Trophoblast cell (in vitro differentiated cells and primary cell): Measurements from ENCODE around the gene FEZF2.

Source experiments
- DNase-seq, 2 donors: peaks; one replicate each; pipeline ENCODE4 v3.0.0-alpha.2; 2016
- H2AFZ ChIP-seq: 2 replicates; pipeline ENCODE4 v1.6.1; 2013; ENCODE audit warnings: low read length, moderate library complexity, mild to moderate bottlenecking; ENCODE audit not compliant: insufficient read depth, poor library complexity
- H2AK5ac ChIP-seq: 2 replicates; pipeline ENCODE4 v1.6.1; 2013; ENCODE audit warnings: mild to moderate bottlenecking, low read length
- H2BK120ac ChIP-seq: 2 replicates; pipeline ENCODE4 v1.6.1; 2013; ENCODE audit warnings: low read length, mild to moderate bottlenecking, moderate library complexity; ENCODE audit not compliant: insufficient read depth, poor library complexity
- H2BK12ac ChIP-seq: 2 replicates; pipeline ENCODE4 v1.6.1; 2013; ENCODE audit warnings: mild to moderate bottlenecking, low read length, moderate library complexity
- H2BK5ac ChIP-seq: 2 replicates; pipeline ENCODE4 v1.6.1; 2013; ENCODE audit warnings: low read length, low read depth, moderate library complexity, mild to moderate bottlenecking; ENCODE audit not compliant: poor library complexity
- H3K14ac ChIP-seq: 2 replicates; pipeline ENCODE4 v1.6.1; 2013; ENCODE audit warnings: mild to moderate bottlenecking, low read length
- H3K18ac ChIP-seq: 2 replicates; pipeline ENCODE4 v1.6.1; 2013; ENCODE audit warnings: mild to moderate bottlenecking, low read length
- H3K23ac ChIP-seq: 2 replicates; pipeline ENCODE4 v1.6.1; 2013; ENCODE audit warnings: low read length
- H3K27ac ChIP-seq: 2 replicates; pipeline ENCODE4 v1.5.1; 2013; ENCODE audit warnings: low read depth, mild to moderate bottlenecking, inconsistent platforms, low read length, moderate library complexity
- H3K27me3 ChIP-seq: 2 replicates; pipeline ENCODE4 v1.6.1; 2013; ENCODE audit warnings: inconsistent platforms, mild to moderate bottlenecking, low read length, moderate library complexity; ENCODE audit not compliant: insufficient read depth
- H3K36me3 ChIP-seq, 2 experiments: 1 replicate in 1 of 2; 2 replicates in 1 of 2; pipeline ENCODE4 v1.6.1; 2013; ENCODE audit warnings: low read length in 2 of 2, mild to moderate bottlenecking in 2 of 2, moderate library complexity in 1 of 2; ENCODE audit not compliant: insufficient read depth in 2 of 2, control insufficient read depth in 1 of 2
- H3K4ac ChIP-seq: 2 replicates; pipeline ENCODE4 v1.6.1; 2013; ENCODE audit warnings: low read depth, mild to moderate bottlenecking, low read length, moderate library complexity
- H3K4me1 ChIP-seq, 2 experiments: 1 replicate in 1 of 2; 2 replicates in 1 of 2; pipeline ENCODE4 v1.6.1; 2013; ENCODE audit warnings: low read length in 2 of 2, mild to moderate bottlenecking in 2 of 2, moderate library complexity in 1 of 2; ENCODE audit not compliant: insufficient read depth in 2 of 2, control insufficient read depth in 1 of 2
- H3K4me2 ChIP-seq: 2 replicates; pipeline ENCODE4 v1.6.1; 2013; ENCODE audit warnings: inconsistent platforms, mild to moderate bottlenecking, low read length, moderate library complexity
- H3K4me3 ChIP-seq: 2 replicates; pipeline ENCODE4 v1.5.1; 2013; ENCODE audit warnings: mild to moderate bottlenecking, low read depth, low read length, inconsistent platforms
- H3K79me1 ChIP-seq: one replicate; pipeline ENCODE4 v1.6.1; 2013; ENCODE audit warnings: low read length
- H3K79me2 ChIP-seq: 2 replicates; pipeline ENCODE4 v1.6.1; 2013; ENCODE audit warnings: low read length, mild to moderate bottlenecking; ENCODE audit not compliant: control insufficient read depth, insufficient read depth, poor library complexity
- H3K9ac ChIP-seq: 2 replicates; pipeline ENCODE4 v1.6.1; 2013; ENCODE audit warnings: mild to moderate bottlenecking, low read length
- H3K9me3 ChIP-seq: 2 replicates; pipeline ENCODE4 v1.6.1; 2013; ENCODE audit warnings: low read depth, mild to moderate bottlenecking, control low read depth, inconsistent platforms, low read length; ENCODE audit not compliant: insufficient read depth
- H4K12ac ChIP-seq: 2 replicates; pipeline ENCODE4 v1.6.1; 2013; ENCODE audit warnings: low read depth, mild to moderate bottlenecking, low read length, moderate library complexity
- H4K8ac ChIP-seq: 2 replicates; pipeline ENCODE4 v1.6.1; 2013; ENCODE audit warnings: low read depth, mild to moderate bottlenecking, low read length, moderate library complexity
- H4K91ac ChIP-seq: one replicate; pipeline ENCODE4 v1.6.1; 2013; ENCODE audit warnings: low read depth, mild to moderate bottlenecking, low read length, moderate library complexity
- WGBS: extraction: QIAGEN DNeasy Blood & Tissue Kit; methylation state at CpG from one replicate; pipeline ENCODE4 v1.1.7; 2013; ENCODE audit warnings: missing lambda C conversion rate; ENCODE audit not compliant: insufficient read length, insufficient coverage; ENCODE audit errors: extremely low coverage; 5-methylcytosine and 5-hydroxymethylcytosine counted together

The FEZF2 gene

DNA sequence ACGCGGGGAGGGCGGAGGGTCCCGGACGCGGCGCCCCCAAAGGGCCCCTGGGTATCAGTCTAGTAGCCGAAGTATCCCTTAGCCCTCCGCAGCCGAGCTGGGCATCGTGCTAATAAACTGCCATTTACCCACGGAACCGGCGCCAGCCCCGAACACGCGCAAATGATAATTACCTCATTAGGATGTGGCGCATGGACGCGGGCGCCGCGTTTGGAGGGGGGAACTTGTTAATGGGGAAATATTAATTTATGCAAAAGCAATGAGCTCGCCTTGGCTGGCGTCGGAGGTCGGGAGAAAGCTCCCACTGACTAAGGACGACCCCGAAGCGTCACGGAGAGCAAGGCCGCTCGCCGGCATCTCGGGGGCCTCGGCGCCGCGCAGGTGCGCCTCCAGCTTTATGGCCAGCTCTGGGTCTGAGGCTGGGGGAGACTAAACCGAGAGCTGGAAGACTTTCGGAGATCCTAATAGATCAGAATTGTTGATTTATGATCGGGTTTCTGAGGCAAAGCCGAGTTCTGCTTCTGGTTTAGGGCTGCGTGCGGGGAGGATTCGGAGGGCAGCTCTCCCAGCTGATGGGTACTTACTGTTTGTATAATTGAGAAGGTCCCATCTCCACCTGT is 474 bp upstream of the FEZF2 start:
- H2AFZ ChIP-seq = no peak overlapping the region
- H2BK120ac ChIP-seq = no peak overlapping the region
- H3K79me1 ChIP-seq = no peaks in the 10 kb centered on the region
- H3K9me3 ChIP-seq = peaks cover 3% of the 10 kb centered on the region
- no peak for DNase-seq
- no peak overlapping the region for H4K8ac ChIP-seq
- no peaks in the 10 kb centered on the region for H3K36me3 ChIP-seq
- no peak overlapping the region for H3K4me2 ChIP-seq
- H3K23ac ChIP-seq = no peak overlapping the region
- H3K14ac ChIP-seq = no peak overlapping the region
- no peak overlapping the region for H3K18ac ChIP-seq
- H2BK5ac ChIP-seq = no peak overlapping the region
- H3K4me3 ChIP-seq = no peak overlapping the region
- no peak overlapping the region for H4K91ac ChIP-seq
- no peaks in the 10 kb centered on the region for H3K79me2 ChIP-seq
- H2AK5ac ChIP-seq = no peak overlapping the region
- H3K4ac ChIP-seq = no peak overlapping the region
- no peak overlapping the region for H3K9ac ChIP-seq
- WGBS = no CpG with 5 or more reads among the region's 47 CpGs
- H3K27me3 ChIP-seq = peaks cover 96% of the 10 kb centered on the region
- H3K27ac ChIP-seq = no peak overlapping the region
- peaks cover 9% of the 10 kb centered on the region in 2 experiments for H3K4me1 ChIP-seq
- no peak overlapping the region for H4K12ac ChIP-seq
- no peak overlapping the region for H2BK12ac ChIP-seq

DNA sequence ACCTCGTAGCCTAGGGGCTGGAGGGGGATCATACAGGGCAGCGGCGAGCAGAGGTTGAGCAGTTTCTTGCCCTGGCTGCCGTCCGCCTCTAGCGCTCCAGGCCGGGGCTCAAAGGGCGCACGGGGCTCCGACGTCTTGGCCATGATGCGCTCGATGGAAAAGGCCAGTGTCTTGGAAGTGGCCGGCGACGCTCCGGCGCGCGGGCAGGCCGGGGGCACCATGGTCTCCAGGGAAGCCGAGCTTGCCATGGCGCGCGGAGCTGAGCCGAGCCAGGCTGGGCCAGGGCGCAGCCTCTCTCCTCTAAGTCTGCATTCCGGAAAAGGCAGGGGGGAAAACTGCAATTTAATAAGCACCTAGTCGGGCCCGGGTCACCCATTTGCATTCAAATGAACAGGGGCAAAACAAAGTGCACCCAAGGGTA is 719 bp downstream of the FEZF2 start:
- Histone ChIP-seq H2BK12ac (no peak overlapping the region), H2AK5ac (no peak overlapping the region), H3K9ac (no peak overlapping the region), H2BK5ac (no peak overlapping the region), H3K4me2 (peak overlapping the region; percentile 6), H3K18ac (no peak overlapping the region), H2BK120ac (no peak overlapping the region), H3K9me3 (peaks cover 5% of the 10 kb centered on the region), H2AFZ (no peak overlapping the region), H3K14ac (no peak overlapping the region), H4K8ac (no peak overlapping the region), H3K23ac (no peak overlapping the region), H4K12ac (no peak overlapping the region), H3K4me3 (no peak overlapping the region), H3K4ac (no peak overlapping the region), H3K27ac (no peak overlapping the region), H4K91ac (no peak overlapping the region), H3K4me1 (peaks cover 9% of the 10 kb centered on the region in 2 experiments), H3K27me3 (peaks cover 97% of the 10 kb centered on the region), H3K79me2 (no peaks in the 10 kb centered on the region), H3K79me1 (no peaks in the 10 kb centered on the region), H3K36me3 (no peaks in the 10 kb centered on the region)
- DNase-seq = no peak
- no CpG with 5 or more reads among the region's 30 CpGs for WGBS

DNA sequence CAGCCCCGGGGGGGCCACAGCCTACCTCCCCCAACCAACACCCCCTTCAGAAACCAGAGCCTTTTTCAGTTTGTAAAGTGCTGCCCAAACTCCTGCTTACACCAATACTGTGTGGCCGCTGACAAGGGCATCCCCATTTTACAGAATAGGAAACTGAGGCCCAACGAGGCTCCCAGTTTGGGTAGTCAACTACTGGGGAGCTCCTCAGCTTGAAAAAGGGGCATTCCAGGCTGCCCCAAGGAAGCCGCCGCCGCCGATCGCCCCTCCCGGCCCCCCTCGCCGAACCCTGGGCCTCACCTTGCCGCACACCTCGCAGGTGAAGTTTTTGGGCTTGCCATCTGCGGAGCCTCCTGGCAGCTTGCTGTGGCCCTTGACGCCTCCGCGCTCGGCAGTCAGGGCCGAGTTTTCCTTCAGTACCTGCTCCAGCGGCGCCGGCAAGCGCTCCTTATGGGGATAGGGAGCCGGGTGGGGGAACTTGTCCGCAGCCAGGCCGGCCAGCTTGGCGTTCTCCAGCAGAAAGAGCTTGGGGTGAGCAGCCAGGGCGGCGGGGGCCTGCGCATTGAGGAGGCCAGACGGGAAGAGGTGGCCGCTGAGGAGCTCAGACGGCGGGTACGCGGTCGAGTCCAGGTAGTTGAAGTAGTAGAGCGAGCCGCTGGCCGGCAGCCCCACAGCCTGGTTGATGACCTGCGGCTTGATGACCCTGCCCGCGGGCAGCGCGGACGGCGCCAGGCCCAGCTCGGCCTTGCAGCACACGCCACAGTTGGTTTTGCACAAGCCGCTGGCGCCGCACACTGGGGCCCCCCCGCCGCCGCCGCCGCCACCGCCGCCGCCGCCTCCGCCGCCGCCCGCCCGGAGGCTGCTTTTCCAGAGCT is 1.4 kb downstream of the FEZF2 start:
- no peak for DNase-seq
- H3K27me3 ChIP-seq = peaks cover 97% of the 10 kb centered on the region
- no peak overlapping the region for H4K12ac ChIP-seq
- H2BK120ac ChIP-seq = no peak overlapping the region
- H3K36me3 ChIP-seq = no peaks in the 10 kb centered on the region
- no peak overlapping the region for H3K14ac ChIP-seq
- H2AK5ac ChIP-seq = no peak overlapping the region
- no peak overlapping the region for H2AFZ ChIP-seq
- peaks cover 9% of the 10 kb centered on the region in 2 experiments for H3K4me1 ChIP-seq
- no peaks in the 10 kb centered on the region for H3K79me1 ChIP-seq
- no peak overlapping the region for H2BK5ac ChIP-seq
- no CpG with 5 or more reads among the region's 66 CpGs for WGBS
- H4K91ac ChIP-seq = no peak overlapping the region
- no peak overlapping the region for H3K23ac ChIP-seq
- H2BK12ac ChIP-seq = no peak overlapping the region
- no peak overlapping the region for H3K4me3 ChIP-seq
- H3K79me2 ChIP-seq = no peaks in the 10 kb centered on the region
- H4K8ac ChIP-seq = no peak overlapping the region
- H3K9ac ChIP-seq = no peak overlapping the region
- no peak overlapping the region for H3K27ac ChIP-seq
- peaks cover 5% of the 10 kb centered on the region for H3K9me3 ChIP-seq
- H3K4me2 ChIP-seq = peak overlapping the region; percentile 26
- H3K18ac ChIP-seq = no peak overlapping the region
- H3K4ac ChIP-seq = no peak overlapping the region

DNA sequence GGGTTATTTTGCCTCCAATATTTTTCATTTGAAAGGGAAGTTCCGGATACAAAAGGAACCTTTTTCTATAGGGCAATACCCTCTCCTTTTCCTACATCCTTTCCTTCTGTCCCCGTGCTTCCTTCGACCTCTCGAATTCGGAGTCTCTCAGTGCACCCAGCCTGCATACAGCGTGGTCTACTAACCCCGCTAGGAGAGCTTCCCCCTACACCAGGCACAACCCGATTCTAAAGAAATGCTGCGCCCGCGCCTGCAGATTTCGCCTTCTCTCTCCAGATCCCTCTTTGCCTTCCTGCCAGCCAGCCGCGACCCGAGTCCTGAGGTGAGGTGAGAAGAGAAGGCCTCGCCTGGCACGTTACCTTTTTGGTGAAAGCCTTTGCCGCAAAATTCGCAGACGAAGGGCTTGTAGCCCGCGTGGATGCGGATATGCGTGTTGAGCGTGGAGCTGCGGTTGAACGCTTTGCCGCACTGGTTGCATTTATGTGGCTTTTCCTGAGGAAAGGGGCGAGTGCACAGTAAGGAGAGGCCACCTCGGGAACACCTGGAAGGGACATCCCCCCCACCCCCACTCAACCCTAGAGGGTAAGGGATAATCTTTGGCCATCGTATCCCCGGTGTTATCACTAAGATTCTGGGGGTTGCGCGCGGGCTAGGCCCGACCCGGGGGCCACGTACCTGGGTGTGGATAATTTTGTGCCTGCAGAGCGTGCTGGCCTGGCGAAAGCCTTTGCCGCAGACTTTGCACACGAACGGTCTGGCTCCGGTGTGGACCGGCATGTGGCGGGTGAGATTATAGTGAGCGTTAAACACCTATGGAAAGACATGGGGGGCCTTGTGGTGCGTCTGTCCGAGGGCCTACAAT is 2.3 kb downstream of the FEZF2 start:
- H3K18ac ChIP-seq = no peak overlapping the region
- WGBS = no CpG with 5 or more reads among the region's 49 CpGs
- H3K36me3 ChIP-seq = no peaks in the 10 kb centered on the region
- no peak overlapping the region for H2BK120ac ChIP-seq
- peaks cover 96% of the 10 kb centered on the region for H3K27me3 ChIP-seq
- no peak overlapping the region for H2AFZ ChIP-seq
- H3K4me1 ChIP-seq = peaks cover 9% of the 10 kb centered on the region in 2 experiments
- DNase-seq = no peak
- H3K4ac ChIP-seq = no peak overlapping the region
- H3K79me2 ChIP-seq = no peaks in the 10 kb centered on the region
- no peak overlapping the region for H4K8ac ChIP-seq
- H3K23ac ChIP-seq = no peak overlapping the region
- H3K9ac ChIP-seq = no peak overlapping the region
- H3K9me3 ChIP-seq = peaks cover 1% of the 10 kb centered on the region
- H3K14ac ChIP-seq = no peak overlapping the region
- no peaks in the 10 kb centered on the region for H3K79me1 ChIP-seq
- no peak overlapping the region for H2BK12ac ChIP-seq
- H3K4me2 ChIP-seq = no peak overlapping the region
- no peak overlapping the region for H2AK5ac ChIP-seq
- H4K12ac ChIP-seq = no peak overlapping the region
- H3K27ac ChIP-seq = no peak overlapping the region
- H3K4me3 ChIP-seq = no peak overlapping the region
- H2BK5ac ChIP-seq = no peak overlapping the region
- H4K91ac ChIP-seq = no peak overlapping the region
